GM18511 (cell line): ENCODE results near the gene SRA1.
A peak's percentile ranks its signal among the peaks of the same experiment; 100 is the strongest.
"Not testable (repeated sequence)": the region's sequence is repeated elsewhere in the genome, so short reads cannot be mapped to it uniquely, and the experiment has no call there.

Source experiments
- ATAC-seq: cut with Tn5 transposase; IDR thresholded peaks from one replicate; pipeline ENCODE4 v1.9.1; 2021; ENCODE audit warnings: mild to moderate bottlenecking, moderate library complexity; ENCODE audit not compliant: unreplicated experiment

Gene SRA1

GRCh38 chr5:140557136-140557805 is at the start of gene SRA1:
TSS of gene SRA1 (minus strand) at chr5:140557473. CDS start at chr5:140557452, 21 bp downstream.
- ATAC-seq = peak; percentile 96

DNA sequence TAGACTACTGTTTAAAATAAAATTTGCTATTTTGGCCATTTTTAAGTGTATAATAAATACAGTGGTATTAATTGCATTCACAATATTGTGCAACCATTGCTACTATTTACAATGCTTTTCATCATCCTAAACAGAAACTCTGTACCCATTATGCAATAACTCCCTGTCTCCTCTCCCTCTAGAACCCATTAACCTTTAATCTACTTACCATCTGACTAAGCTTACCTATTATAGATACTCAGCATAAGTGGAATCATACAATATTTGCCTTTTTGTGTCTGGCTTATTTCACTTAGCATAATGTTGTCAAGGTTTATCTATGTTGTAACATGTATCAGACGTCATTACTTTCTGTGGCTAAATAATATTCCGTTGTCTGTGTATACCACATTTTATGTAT is 49.8 kb upstream of the SRA1 start:
- no peak for ATAC-seq

DNA sequence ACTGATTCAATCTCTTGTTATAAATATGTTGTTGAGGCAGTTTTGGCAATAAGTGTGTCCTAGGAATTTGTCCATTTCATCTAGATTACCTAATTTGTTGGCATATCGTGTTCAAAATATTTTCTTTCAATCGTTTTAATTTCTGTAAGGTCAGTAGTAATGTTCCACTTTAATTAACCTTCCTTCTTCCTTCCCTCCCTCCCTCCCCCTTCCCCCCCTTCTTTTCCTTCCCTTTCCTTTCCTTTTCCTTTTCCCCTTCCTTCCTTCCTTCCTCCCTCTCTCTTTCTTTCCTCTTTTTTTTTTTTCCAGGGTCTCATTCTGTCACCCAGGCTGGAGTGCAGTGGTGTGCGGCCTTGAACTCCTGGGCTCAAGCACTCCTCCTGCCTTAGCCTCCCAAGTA is 48.6 kb upstream of the SRA1 start:
- ATAC-seq = no peak

- ATAC-seq = no peak
Measured at GRCh38 chr5:140603734-140604133, 46.5 kb upstream of the SRA1 start.

- ATAC-seq = not testable (repeated sequence)
Measured at GRCh38 chr5:140603446-140603698, 46.1 kb upstream of the SRA1 start.

DNA sequence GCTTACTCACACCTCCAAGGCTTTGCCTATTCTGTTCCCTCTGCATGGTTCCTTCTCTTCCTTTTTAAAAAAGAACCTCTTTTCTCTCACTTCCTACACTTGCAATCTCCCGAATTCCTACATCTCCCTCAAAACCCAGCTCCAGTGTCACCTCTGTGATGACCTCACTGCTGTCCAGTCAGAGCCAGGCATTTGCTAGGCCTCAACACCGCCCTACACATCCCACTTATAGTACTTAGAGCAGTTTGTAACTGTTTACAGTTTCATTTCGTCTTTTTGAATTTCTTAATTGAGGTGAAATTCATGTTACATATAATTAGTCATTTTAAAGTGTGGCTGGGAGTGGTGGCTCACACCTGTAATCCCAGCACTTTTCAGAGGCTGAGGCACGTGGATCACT is 44.9 kb upstream of the SRA1 start:
- no peak for ATAC-seq

DNA sequence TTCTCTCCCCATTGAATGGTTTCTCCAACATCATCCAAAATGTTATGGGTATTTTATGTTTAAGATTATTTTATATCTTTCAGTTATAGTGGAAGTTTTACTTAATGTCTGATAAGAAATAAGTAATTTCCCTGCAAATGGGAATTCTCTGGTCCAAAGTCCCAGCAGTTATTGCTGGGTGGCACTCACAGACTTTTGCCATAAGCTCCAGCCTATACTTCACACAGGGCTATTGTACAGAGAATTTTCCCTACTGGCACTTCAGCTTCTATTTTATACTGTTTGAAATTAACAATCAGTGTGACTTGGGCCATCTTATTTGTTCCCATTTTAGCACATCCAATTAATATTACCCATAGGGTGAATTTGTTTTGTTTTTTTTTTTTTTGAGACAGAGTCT is 42.8 kb upstream of the SRA1 start:
- no peak for ATAC-seq

- ATAC-seq = no peak
Measured at GRCh38 chr5:140598836-140599235, 41.6 kb upstream of the SRA1 start.

- ATAC-seq = no peak
Measured at GRCh38 chr5:140596321-140596741, 39.1 kb upstream of the SRA1 start.

GRCh38 chr5:140595538-140596300 is 38.4 kb upstream of the SRA1 start:
- ATAC-seq = no peak

DNA sequence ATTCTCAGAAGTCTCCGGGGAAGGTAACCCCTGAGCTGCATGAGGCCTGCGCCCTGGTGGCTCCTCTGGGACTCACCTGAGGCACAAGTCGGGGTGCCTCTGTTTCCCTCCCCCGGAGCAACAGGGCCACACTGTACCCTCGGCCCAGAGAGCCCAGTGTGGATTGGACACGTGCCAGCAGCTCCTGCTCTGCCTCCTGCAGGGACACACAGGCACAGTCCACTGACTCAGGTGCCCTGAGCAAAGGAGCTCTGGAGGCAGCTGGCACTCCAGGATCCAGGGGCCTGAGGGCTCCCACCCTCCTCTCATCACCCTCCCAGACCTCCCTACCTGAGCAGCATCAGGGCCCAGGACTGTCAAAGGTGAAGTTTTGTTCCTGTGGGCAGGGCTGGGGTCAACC is 36.9 kb upstream of the SRA1 start:
- ATAC-seq = no peak

DNA sequence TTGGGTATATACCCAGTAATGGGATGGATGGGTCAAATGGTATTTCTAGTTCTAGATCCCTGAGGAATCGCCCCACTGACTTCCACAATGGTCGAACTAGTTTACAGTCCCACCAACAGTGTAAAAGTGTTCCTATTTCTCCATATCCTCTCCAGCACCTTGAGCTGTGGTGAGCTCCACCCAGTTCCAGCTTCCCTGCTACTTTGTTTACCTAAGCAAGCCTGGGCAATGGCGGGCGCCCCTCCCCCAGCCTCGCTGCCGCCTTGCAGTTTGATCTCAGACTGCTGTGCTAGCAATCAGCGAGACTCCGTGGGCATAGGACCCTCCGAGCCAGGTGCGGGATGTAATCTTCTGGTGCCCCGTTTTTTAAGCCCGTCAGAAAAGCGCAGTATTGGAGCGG is 35.8 kb upstream of the SRA1 start:
- not testable (repeated sequence) for ATAC-seq

DNA sequence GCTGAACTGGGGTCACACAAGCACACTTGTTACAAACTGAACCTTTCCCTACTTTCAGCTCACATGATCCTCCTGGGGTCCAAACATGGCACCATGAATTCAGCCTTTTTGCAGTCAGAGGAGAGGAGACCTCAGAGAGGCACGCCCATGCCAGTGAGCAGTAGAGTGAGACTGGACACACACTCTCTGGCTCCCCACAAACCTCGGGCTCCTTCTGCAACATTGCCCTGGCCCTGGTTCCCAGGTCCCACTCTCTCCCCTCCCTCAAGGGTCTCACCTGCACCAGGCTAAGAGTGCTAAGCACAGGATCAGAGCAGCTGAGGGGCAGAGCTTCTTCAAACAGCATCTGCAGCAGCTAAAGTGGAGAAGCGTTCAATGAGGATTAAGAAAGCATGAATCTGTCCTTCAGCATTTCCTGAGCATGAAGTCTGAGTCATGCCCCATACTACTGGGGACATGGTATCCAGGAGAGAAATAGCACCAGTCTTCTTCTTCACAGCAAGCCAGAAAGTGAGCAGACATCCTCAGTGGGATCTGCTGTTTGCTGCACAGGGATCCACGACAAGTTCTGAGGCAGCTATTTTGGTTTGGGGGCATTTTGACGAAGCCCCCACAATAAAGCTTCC is 34.6 kb upstream of the SRA1 start:
- ATAC-seq = no peak

- no peak for ATAC-seq
Measured at GRCh38 chr5:140590861-140591260, 33.6 kb upstream of the SRA1 start.

GRCh38 chr5:140588311-140589070 is 31.2 kb upstream of the SRA1 start:
- no peak for ATAC-seq

- no peak for ATAC-seq
Measured at GRCh38 chr5:140587495-140587894, 30.2 kb upstream of the SRA1 start.

DNA sequence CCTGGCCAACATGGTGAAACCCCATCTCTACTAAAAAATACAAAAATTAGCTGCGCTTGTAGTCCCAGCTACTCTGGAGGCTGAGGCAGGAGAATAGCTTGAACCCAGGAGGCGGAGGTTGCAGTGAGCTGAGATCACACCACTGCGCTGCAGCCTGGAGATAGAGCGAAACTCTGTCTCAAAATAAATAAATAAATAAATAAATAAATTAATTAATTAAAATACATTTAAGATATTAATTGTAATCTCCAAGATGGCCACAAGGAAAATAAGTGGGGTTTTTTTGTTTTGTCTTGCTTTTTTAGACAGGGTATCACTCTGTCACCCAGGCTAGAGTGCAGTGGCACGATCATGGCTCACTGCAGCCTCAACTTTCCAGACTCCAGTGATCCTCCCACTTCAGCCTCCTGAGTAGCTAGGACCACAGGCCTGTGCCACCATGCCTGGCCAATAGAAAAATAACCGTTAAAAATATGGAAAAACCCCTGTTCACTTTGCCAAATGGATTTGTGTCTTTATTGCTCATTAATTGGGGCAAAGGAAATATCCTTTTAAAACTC is 22.0 kb upstream of the SRA1 start:
- ATAC-seq = not testable (repeated sequence)

DNA sequence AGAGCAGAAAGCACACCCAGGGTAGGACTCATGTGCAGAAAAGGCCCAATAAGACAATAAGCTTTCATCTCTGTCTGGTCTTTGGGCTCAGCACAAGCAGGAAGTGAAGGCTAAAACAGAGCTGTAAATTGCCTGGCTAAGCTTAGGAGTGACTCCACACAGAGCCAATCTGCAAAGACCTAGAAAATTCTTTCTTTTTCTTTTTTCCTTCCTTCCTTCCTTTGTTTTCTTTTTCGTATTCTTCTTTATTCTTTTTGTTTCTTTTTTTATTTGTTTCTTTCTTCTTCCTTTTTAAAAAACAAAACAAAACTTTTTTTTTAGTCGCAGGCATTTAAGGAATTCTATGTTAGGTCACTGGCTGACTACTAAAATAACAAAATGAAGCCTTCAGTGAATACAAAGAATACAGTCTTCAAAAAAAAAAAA is 19.5 kb upstream of the SRA1 start:
- ATAC-seq = no peak

DNA sequence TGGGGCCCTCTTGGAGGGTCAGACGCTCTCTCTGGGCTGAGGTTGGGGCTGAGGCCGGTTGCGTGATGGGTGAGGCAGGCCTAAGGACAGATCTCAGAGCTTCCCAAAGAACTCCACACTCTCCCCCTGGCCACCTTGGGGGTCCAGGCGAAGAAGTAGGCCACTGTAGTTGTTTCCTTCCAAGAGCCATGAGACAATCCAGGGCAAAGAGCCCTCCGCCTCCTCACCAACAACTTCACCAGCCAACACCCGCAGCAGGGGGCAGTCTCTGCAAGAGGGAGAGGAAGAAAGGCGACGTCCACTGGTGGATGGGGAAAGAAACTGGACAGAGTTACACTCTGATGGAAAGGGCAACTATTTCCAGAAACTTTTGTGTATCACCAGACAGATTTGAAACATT is 18.0 kb upstream of the SRA1 start:
- ATAC-seq = no peak

DNA sequence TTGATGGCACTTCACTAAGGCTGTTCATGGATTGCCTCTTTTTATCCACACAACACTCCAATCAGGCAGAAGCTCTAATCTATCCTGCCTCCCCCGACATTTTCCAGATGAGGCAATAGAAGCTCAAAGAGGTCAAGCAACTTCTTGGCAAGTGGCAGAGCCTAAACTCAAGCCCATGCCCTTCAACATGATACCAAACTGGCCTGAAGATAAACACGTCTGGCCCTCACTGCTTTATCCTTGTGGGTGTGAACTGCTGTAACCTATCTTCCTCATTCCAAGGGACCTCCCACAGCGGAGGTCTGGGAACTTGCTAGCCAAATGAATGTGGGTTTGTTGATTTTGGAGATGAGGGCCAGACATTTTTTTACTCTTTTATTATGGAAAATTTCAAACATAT is 16.9 kb upstream of the SRA1 start:
- ATAC-seq = no peak

GRCh38 chr5:140573683-140574082 is 16.4 kb upstream of the SRA1 start:
- ATAC-seq = no peak
